Kidney capillary endothelial cell (primary cell): Measurements from ENCODE around the gene LARP4B.
A peak's percentile ranks its signal among the peaks of the same experiment; 100 is the strongest.

Experiments used
- DNase-seq: peaks from one replicate; pipeline ENCODE4 v3.0.0-alpha.2; 2018; ENCODE audit warnings: low spot score

LARP4B gene

GRCh38 chr10:807163-807957 is 124.1 kb downstream of the LARP4B start:
- no peak for DNase-seq

GRCh38 chr10:806451-807162 is 124.9 kb downstream of the LARP4B start:
- no peak for DNase-seq

GRCh38 chr10:805620-806305 is 125.7 kb downstream of the LARP4B start:
- DNase-seq = no peak

- DNase-seq = no peak
Observed at GRCh38 chr10:804787-805619, 126.5 kb downstream of the LARP4B start.

GRCh38 chr10:804191-804781 is 127.2 kb downstream of the LARP4B start:
- DNase-seq = no peak

- DNase-seq = no peak
Observed at GRCh38 chr10:803041-803741, 128.3 kb downstream of the LARP4B start.

- DNase-seq = no peak
Observed at GRCh38 chr10:802506-802905, 129.0 kb downstream of the LARP4B start.

GRCh38 chr10:797179-797578 is 134.3 kb downstream of the LARP4B start:
- DNase-seq = no peak

- no peak for DNase-seq
Observed at GRCh38 chr10:796233-796632, 135.3 kb downstream of the LARP4B start.

- peak; percentile 25 for DNase-seq
Observed at GRCh38 chr10:794382-794956, 137.0 kb downstream of the LARP4B start.

- DNase-seq = no peak
Observed at GRCh38 chr10:792792-793100, 138.8 kb downstream of the LARP4B start.

- no peak for DNase-seq
Observed at GRCh38 chr10:792083-792791, 139.3 kb downstream of the LARP4B start.

- no peak for DNase-seq
Observed at GRCh38 chr10:791639-792038, 139.9 kb downstream of the LARP4B start.

- DNase-seq = no peak
Observed at GRCh38 chr10:790821-791551, 140.5 kb downstream of the LARP4B start.

- DNase-seq = no peak
Observed at GRCh38 chr10:789831-790701, 141.4 kb downstream of the LARP4B start.

GRCh38 chr10:788796-789748 is 142.4 kb downstream of the LARP4B start:
- peak; percentile 57 for DNase-seq

GRCh38 chr10:787933-788651 is 143.4 kb downstream of the LARP4B start:
- peak; percentile 16 for DNase-seq
